GM18519 (cell line): ENCODE results near the gene ARHGAP40.

Source experiments
- ATAC-seq: cut with Tn5 transposase; IDR thresholded peaks from one replicate; pipeline ENCODE4 v1.9.1; 2021; ENCODE audit warnings: mild to moderate bottlenecking, moderate library complexity; ENCODE audit not compliant: unreplicated experiment, low FRiP score

Gene ARHGAP40

DNA sequence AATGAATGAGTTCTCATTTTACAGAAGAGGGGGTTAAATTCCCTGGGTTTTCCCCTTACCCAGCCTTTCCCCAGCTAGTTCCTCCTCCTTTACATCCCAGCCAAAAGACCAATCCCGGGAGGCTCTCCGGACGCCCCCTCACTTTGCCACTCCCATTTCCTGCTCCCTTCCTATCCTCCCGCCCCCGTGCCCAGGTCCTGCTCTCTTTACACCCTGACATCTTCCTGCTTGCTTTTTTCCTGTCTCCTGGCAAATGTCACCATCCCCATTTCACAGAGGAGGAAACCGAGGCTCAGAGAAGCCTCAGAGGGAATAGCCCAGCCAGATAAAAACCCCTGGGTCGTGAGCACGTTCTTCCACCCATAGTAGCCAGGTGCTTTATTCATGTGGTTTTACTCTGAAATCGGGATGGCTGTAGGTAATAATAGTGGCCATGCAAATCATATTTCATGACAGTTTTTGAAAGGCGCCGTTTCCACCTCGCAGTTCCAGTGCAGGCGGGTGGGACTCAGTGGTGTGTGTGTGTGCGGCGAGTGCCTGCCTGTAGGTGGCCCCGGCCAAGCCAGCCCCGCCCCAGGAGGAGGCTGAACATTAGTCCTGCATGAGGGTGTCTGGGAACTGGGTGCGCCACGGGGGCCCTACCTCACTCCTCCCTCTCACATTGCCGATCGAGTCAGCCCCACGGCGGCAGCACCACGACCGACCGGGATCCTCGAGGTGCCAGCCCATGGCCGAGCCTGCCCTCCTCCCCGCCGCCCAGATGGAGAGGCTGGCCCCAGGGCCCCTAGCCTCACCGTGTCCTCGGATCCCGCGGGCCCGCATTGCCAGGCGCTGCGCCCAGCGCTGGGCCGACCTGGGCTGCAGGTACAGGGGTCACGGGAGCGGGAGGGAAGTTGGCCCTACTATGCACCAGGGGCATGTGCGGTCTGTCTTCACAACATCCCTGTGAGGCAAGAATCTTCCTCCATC is at the start of gene ARHGAP40:
ARHGAP40 (plus strand) TSS at position 594 of the 969 bp plus-strand sequence.
- ATAC-seq, result no peak

DNA sequence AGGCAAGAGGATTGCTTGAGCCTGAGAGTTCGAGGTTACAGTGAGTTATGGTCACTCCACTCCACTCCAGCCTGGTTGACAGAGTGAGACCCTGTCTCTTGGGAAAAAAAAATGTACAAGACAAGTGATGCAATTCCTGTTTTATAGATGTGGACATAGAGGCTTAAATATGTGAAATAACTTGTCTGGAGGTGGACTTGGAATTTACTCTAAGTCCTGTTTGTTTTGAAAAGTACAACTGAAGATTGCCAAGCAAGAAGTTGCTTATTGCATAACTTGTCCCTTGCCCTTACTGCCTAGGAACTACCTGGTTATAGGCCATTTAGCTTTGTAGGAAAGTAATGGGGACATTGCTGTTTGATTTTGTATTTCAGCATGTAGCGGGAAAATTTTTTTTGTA is 46.6 kb upstream of the ARHGAP40 start:
- no peak for ATAC-seq

- no peak for ATAC-seq
Measured at GRCh38 chr20:38555395-38555794, 46.2 kb upstream of the ARHGAP40 start.

DNA sequence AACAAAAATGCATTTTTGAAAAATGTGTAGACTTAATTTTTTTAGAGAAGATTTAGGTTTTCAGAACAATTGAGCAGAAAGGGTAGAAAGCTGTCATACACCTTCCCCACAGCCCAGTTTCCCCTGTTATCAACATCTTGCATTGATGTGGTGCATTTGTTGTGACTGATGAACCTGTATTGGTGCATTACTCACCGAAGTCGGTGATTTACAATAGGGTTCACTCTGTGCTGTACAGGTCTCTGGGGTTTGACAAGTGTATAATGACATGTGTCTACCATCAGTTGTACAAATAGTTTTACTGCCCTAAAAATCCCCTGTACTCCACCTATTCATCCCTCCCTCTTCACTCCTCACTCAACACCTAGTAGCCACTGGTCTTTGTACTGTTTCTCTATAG is 44.4 kb upstream of the ARHGAP40 start:
- ATAC-seq, result no peak

GRCh38 chr20:38558596-38559360 is 42.8 kb upstream of the ARHGAP40 start:
- no peak for ATAC-seq

DNA sequence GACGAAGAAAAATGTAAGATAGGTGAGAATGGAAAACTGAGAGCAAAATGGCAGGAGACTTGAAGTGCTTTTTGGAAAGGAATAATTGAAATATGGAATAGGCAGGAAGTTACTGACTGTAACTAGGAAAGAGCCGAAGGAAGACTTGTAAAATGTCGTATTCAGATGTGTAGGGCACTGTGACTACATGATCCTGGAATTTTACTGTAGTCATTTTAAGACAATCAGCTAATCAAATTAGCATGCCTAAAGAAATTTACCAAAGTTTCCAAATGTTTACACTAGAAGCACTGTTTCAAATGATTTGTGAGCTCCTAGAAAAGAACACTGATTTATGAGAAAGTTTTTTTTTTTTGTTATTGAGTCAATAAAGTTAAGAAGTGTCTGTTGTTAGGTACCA is 41.8 kb upstream of the ARHGAP40 start:
- ATAC-seq, result no peak

GRCh38 chr20:38563802-38564431 is 37.7 kb upstream of the ARHGAP40 start:
- ATAC-seq, result no peak

DNA sequence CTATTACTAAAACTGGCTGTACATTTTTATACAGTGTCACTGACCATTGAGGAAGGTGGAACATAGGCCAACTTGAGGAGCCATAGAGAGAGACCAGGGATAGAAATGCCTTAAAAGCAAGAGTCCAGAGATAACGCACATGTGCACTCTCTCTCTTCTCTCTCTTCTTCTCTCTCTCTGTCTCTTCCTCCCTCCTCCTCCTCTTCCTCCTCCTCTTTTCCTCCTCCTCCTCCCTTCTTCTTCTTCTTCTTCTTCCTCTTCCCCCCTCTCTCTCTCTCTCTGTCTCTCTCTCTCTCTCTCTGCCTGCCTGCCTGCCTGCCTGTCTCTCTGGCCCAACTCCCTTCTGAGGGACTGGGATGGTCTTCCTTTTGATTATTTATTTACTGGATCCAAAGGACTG is 36.9 kb upstream of the ARHGAP40 start:
- no peak for ATAC-seq

DNA sequence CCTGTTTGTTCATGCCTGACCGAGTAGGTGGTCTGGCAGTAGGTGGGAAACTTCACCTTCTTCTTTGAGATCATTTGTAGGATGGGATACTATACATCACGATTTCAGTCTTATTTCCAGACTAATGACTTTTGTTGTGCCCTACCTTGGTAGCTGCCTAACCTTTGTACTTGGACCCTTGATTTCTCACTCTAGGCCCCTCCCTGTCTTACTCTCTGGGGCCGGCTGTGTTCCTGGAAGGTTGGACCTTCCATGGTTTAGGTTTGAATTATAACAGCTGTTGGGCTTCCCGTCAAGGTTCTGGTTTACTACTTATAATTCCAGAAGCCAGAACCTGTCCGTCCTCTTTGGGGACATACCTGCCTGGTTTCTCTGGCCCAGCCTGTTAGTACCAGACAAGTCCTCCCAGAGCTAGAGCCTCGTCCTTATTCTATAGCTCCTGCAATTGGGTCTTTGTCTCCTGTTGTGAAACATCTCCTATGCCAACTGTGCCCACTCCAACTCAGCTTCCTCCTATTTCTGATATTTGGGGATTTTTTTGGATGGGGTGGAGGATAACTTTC is 35.5 kb upstream of the ARHGAP40 start:
- no peak for ATAC-seq

- no peak for ATAC-seq
Measured at GRCh38 chr20:38569747-38570525, 31.7 kb upstream of the ARHGAP40 start.

DNA sequence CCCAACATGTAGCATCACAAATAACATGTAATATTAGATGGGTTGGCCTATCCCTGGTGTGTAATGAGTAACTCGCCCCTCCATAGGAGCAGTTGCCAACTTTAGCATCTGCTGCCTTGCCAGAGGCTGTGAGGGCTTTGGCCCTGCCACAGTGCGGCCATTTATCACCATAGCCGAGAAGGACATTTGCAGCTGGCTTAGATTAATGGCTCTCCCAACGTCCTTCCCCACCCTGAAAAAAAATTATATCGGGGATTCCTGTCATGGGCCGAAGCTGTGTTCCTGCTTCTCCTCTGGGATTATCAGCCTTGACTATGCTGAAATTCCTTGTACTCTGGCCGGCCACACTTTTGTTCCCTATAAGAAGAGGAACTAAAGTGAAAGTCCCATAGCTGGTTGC is 28.2 kb upstream of the ARHGAP40 start:
- no peak for ATAC-seq

GRCh38 chr20:38579219-38579910 is 22.2 kb upstream of the ARHGAP40 start:
- no peak for ATAC-seq

GRCh38 chr20:38579921-38580320 is 21.7 kb upstream of the ARHGAP40 start:
- ATAC-seq, result no peak

GRCh38 chr20:38581013-38581412 is 20.6 kb upstream of the ARHGAP40 start, which contains the start of gene ADIG:
Gene ADIG, plus strand, starts transcription at chr20:38581197. Its CDS starts 54 bp downstream, at chr20:38581251.
- no peak for ATAC-seq

- ATAC-seq, result no peak
Measured at GRCh38 chr20:38581830-38582358, 19.7 kb upstream of the ARHGAP40 start.

DNA sequence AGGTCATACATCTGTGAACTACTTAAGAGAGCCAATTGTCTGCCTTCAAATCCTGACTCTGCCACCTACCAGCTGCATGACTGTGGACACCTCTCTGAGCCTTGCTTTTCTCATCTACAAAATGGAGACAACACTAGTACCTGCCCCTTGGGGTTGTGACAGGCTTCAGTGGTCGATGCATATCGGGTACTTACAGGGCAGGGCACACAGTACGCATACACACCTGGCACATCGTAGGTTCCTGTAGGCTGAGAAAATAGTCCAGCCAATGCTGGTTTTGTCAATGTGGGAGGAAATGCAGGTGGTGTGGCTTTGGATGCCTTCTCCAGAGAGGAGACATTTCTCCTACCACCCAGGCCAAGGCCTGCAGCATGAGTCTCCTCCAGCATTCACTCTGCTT is 18.3 kb upstream of the ARHGAP40 start:
- no peak for ATAC-seq

DNA sequence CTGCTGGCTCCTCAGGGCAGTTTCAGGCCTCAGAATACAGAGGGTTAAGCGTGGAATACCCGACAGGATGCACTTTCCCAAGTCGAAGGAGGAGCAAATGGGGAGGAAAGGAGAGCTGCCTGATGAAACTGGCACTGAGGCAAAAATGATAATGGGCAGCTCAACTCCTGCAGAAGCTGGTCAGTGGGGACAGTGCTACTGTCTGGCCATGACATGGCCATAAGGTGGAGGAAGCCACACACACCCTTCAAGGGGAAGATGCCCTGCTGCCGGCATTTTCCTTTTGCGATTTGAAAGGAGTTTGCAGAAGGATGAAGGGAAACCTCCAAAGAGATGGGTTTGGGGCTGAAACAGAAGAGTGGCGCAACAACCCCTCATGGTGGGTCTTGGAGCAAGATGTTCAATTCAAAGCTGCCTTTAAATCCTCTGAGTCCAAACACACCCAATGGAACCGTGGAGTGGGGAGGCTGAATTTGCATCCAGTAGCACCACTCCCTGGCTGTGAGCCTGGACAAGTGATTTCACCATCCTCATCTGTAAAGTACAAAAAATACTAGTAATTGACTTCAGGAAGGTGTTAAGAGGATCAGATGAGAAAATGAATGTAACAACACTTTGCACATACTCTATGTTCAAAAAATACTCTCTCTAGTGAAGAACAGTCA is 17.4 kb upstream of the ARHGAP40 start:
- ATAC-seq, result no peak

- ATAC-seq, result no peak
Measured at GRCh38 chr20:38585404-38586180, 16.0 kb upstream of the ARHGAP40 start.
